ENCODE measurements around the gene ASPHD1.
"Not testable (repeated sequence)": the region's sequence is repeated elsewhere in the genome, so short reads cannot be mapped to it uniquely, and the experiment has no call there.

The ASPHD1 gene

DNA sequence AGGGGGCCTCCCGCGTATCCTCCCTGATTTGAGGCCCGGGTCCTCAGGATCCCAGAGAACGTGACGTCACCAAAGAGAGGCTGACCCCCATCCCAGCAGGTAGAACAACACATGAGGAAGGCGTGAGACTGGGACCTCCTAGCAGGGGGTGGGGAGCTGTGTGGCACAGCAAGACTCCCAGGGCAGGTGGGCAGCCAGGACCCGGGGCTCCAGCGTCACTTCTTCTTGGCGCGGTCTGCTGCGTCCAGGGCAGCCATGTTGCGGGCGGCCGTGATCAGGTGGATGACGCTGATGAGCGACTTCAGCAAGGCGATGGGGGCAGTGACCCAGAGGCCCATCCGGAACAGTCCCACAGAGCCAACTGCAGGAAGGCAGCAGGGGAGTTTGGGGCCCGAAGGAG, 41.3 kb upstream of the ASPHD1 start:
- FAIRE-seq (no peak), DNase-seq (ENCODE audit: insufficient read length, low spot score) (no peak)
- TF ChIP-seq, protein P1, sequence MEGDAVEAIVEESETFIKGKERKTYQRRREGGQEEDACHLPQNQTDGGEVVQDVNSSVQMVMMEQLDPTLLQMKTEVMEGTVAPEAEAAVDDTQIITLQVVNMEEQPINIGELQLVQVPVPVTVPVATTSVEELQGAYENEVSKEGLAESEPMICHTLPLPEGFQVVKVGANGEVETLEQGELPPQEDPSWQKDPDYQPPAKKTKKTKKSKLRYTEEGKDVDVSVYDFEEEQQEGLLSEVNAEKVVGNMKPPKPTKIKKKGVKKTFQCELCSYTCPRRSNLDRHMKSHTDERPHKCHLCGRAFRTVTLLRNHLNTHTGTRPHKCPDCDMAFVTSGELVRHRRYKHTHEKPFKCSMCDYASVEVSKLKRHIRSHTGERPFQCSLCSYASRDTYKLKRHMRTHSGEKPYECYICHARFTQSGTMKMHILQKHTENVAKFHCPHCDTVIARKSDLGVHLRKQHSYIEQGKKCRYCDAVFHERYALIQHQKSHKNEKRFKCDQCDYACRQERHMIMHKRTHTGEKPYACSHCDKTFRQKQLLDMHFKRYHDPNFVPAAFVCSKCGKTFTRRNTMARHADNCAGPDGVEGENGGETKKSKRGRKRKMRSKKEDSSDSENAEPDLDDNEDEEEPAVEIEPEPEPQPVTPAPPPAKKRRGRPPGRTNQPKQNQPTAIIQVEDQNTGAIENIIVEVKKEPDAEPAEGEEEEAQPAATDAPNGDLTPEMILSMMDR (IDR thresholded peaks at IDR 0.05; ENCODE audit: insufficient read depth, missing control alignments): no peak

DNA sequence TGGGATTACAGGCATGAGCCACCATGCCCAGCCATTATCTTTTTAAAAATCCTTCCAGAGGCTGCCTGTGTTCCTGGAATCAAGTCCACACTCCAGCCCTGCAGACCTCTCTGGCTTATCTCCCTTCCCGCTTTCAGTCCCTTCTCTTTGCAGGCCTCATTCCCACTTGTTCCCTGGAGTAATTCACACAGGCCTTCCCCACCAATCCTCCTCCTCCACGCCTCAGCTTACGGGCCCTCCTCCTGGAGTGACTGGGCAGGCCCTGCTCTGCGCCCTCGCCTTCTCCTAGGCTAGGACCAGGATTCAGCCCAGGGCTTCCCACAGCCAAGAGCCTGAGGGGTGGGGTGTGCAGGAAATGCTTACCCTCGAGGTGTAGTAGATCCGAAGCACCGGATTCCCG, 40.1 kb upstream of the ASPHD1 start:
- TF ChIP-seq, protein P1 (IDR thresholded peaks at IDR 0.05; ENCODE audit: insufficient read depth, missing control alignments): no peak
- no peak for FAIRE-seq
- no peak for DNase-seq (ENCODE audit: insufficient read length, low spot score)

DNA sequence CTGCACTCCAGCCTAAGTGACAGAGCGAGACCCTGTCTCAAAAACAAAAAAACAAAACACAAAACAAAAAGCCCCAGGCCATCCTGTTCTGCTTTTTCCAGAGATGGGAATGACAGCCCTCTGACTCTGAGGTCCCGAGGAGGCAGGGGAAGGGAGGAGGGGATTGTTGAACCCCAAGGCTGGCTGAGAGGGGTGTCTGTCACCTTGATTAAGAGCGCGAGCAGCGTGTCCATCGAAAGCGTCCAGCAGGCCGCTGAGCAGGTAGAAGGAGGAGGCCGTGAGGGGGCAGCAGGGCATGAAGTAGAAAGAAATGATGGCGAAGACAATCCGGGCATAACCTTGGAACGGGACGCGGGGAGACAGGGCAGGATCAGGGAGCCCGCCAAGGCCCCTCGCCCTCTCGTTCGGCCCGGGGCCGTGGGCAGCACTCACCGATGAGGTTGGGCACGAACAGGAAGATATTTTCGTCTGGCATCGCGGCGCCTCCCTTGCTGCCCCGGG, 37.9 kb upstream of the ASPHD1 start:
- FAIRE-seq (no peak), DNase-seq (ENCODE audit: insufficient read length, low spot score) (no peak)

DNA sequence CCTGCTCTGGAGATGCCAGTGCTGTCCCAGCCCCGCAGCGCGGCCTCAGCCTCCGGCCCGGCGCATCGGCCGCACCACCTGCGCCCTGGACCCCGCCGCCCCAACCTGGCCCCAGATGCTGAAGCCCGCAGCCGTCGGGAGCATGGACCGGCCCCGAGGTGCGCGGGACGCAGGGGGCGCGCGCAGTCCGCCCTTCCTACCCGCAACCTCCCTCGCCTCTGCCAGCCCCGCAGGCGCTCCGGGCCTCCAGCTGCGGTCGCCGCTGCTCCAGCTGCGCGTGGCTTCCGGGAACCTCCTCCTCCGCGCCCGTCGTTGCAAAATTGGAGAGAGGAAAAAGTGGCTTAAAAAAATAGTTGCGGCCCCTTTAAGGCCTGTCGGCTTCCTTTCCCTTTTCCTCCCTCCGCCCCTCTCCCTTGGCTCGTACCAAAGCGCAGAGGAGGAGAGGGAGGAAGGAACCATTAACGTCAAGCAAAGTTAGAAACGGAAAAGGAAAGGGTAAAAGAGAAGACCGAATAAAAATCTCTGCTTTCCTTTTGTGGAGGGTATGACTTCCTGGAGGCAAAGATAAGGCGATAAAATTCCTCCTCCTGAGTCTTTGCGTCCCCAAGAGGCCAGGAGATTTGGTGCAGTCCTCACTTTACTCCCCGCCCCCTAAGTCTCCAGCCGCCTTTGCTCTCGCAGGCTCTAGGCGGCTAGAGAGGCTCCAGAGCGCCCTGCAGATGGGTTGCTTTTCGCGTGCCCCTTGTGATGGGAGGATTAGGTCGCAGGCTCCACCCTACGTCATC, 37.2 kb upstream of the ASPHD1 start, which contains the start of gene CDIPT:
Gene CDIPT, minus strand, starts transcription at position 343 of the 785 bp plus-strand sequence. CDS start 369 bp downstream, outside the sequence.
- FAIRE-seq (no peak), DNase-seq (ENCODE audit: insufficient read length, low spot score) (peak; percentile 51)
- TF ChIP-seq, protein P1 (IDR thresholded peaks at IDR 0.05; ENCODE audit: insufficient read depth, missing control alignments): peak; percentile 87

More for the DNA sequence above, 37.9 kb upstream of the ASPHD1 start:
- TF ChIP-seq, protein P1 (IDR thresholded peaks at IDR 0.05; ENCODE audit: insufficient read depth, missing control alignments): no peak

DNA sequence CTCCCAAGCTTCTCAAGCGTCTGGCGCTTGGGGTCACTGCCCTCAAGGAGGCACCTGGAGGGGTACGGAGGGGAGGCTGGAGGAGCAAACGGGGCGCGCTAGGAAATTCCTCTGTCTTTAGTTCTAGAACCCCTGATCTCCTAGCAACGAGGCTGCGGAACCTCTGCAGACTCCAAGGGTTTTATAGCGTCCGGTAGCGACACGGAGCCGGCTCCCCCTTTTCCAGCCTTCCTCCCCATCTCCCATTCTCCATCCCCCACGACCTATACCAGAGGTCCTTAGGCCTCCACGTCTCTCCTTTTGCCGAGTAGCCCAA, 36.7 kb upstream of the ASPHD1 start:
- FAIRE-seq (no peak), DNase-seq (ENCODE audit: insufficient read length, low spot score) (no peak)

DNA sequence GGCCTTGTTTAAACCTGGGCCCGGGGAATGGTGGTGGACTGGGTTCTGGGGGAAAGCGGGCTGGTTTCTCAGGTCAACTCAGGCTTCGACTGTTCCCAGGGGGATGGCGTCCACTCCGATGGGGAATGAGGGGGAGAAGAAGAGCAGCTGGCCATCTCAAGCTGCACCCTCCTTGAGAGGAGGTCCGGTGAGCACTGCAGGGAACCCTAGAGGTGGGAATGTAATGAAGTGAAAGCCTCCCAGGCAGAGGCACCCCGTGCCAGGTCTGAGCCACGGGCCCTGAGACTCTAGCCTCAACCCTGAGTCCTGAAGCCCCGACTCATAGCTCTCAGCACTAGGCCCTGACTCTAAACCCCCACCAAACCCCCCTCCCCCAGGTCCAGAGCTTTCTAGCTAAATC, 36.1 kb upstream of the ASPHD1 start:
- FAIRE-seq: no peak
- no peak for DNase-seq (ENCODE audit: insufficient read length, low spot score)
- TF ChIP-seq, protein P1 (IDR thresholded peaks at IDR 0.05; ENCODE audit: insufficient read depth, missing control alignments): no peak

More for the DNA sequence above, 36.7 kb upstream of the ASPHD1 start:
- TF ChIP-seq, protein P1 (IDR thresholded peaks at IDR 0.05; ENCODE audit: insufficient read depth, missing control alignments): no peak

DNA sequence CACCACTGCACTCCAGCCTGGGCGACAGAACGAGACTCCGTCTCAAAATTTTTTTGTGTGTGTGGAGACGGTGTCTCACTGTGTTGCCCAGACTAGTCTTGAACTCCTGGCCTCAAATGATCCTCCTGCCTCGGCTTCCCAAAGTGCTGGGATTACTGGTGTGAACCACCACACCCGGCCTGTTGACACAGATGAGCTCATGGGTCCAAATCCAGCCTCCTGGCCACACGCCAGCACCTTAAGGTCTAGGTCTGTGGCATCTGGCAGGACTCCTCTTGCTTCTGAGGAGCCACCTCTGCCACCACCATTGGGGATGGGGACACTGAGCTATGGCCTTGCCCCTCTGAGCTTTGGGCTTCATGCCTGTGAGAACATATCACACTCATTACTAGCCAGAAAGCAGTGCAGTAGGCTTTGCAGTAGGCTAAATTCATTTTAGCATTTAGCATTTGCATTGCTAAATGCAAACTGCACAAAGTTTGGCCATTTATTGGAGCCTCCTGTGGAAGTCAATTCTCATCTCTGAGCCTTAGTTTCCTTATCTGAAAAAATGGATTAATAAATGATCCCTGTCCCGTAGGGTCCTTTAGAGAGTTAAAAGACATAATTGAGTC, 31.8 kb upstream of the ASPHD1 start:
- TF ChIP-seq, protein P1 (IDR thresholded peaks at IDR 0.05; ENCODE audit: insufficient read depth, missing control alignments): no peak
- no peak for FAIRE-seq

DNA sequence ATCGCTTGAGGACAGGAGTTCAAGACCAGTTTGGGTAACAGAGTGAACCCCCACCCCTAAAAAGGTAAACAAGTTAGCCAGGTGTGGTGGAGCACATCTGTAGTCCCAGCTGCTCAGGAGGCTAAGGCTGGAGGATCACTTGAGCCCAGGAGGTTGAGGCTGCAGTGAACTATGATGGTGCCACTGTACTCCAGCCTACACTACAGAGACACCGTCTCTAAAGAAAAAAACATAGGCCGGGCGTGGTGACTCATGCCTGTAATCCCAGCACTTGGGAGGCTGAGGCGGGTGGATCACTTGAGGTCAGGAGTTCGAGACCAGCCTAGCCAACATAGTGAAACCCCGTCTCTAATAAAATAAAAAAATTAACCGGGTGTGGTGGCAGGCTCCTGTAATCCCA, 31.2 kb upstream of the ASPHD1 start:
- FAIRE-seq; DNase-seq (ENCODE audit: insufficient read length, low spot score): not testable (repeated sequence)

More for the DNA sequence above, 31.8 kb upstream of the ASPHD1 start:
- no peak for DNase-seq (ENCODE audit: insufficient read length, low spot score)
